ENCODE data around the gene KIAA0513. TPM values are rescaled to one million over a fixed set of nuclear protein-coding genes. Genes with fewer than 3 reads are reported as not detected.

The KIAA0513 gene
- total RNA-seq, 1 experiment from 2014 or later, result 8.7 TPM

DNA sequence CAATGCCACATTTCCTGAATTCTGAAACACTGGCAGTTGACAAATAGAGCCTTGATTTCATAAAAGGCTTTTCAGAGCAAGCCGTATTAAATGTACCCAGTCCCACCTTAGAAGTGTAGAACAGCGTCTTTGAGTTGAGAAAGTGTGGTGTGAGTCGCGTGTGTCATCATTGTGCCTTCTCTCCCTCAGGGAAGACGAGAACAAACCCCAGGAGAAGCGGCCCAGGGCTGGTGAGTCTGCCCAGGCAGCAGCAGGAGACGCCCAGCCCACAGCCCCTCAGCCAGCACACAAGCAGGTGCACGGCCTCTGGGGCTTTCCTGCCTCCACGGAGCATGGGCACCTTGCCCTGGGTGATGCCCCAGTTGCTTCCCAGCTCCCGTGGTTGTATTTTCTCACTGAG is 50.6 kb downstream of the KIAA0513 start:
- Histone ChIP-seq H3K27me3 (ENCODE audit: control insufficient read depth, insufficient read depth, low read length) (no peaks in the 10 kb centered on the region), H3K9me3 (ENCODE audit: control insufficient read depth, insufficient read depth, low read depth, low read length) (no peaks in the 10 kb centered on the region), H3K27ac (ENCODE audit: low read length) (no peak overlapping the region), H3K4me3 (ENCODE audit: low read depth in 2 of 2, low read length in 2 of 2) (no peak overlapping the region), H3K4me1 (ENCODE audit: control insufficient read depth, insufficient read depth, low read length) (no peaks in the 10 kb centered on the region), H3K36me3 (ENCODE audit: control insufficient read depth, insufficient read depth, low read length) (no peaks in the 10 kb centered on the region)
- DNase-seq (ENCODE audit: low read depth, low spot score), result no peak
- in situ Hi-C loops (cut with HindIII; ENCODE audit: low pct_unique_long_range_greater_than_20kb, low sequenced_read_pairs), result no loop called here
- CTCF ChIA-PET, result interaction anchor here (0.6 kb wide), 1 partner anchor 25 kb away, joined by 3 read pairs; no protein-coding TSS in a partner anchor
- TF ChIP-seq SIN3A (IDR thresholded peaks at IDR 0.05; ENCODE audit: borderline replicate concordance, insufficient read depth, low read depth, low read length) (no peak), POLR2AphosphoS5 (IDR thresholded peaks at IDR 0.05; ENCODE audit: low read depth, low read length) (no peak), TCF7L2 (IDR thresholded peaks at IDR 0.05; ENCODE audit: low read depth, low read length) (no peak)
- TF ChIP-seq, protein P1, sequence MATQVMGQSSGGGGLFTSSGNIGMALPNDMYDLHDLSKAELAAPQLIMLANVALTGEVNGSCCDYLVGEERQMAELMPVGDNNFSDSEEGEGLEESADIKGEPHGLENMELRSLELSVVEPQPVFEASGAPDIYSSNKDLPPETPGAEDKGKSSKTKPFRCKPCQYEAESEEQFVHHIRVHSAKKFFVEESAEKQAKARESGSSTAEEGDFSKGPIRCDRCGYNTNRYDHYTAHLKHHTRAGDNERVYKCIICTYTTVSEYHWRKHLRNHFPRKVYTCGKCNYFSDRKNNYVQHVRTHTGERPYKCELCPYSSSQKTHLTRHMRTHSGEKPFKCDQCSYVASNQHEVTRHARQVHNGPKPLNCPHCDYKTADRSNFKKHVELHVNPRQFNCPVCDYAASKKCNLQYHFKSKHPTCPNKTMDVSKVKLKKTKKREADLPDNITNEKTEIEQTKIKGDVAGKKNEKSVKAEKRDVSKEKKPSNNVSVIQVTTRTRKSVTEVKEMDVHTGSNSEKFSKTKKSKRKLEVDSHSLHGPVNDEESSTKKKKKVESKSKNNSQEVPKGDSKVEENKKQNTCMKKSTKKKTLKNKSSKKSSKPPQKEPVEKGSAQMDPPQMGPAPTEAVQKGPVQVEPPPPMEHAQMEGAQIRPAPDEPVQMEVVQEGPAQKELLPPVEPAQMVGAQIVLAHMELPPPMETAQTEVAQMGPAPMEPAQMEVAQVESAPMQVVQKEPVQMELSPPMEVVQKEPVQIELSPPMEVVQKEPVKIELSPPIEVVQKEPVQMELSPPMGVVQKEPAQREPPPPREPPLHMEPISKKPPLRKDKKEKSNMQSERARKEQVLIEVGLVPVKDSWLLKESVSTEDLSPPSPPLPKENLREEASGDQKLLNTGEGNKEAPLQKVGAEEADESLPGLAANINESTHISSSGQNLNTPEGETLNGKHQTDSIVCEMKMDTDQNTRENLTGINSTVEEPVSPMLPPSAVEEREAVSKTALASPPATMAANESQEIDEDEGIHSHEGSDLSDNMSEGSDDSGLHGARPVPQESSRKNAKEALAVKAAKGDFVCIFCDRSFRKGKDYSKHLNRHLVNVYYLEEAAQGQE (IDR thresholded peaks at IDR 0.05; ENCODE audit: insufficient read depth in 1 of 2, low read depth in 2 of 2, low read length in 1 of 2), result no peak
- TF ChIP-seq, protein P2, sequence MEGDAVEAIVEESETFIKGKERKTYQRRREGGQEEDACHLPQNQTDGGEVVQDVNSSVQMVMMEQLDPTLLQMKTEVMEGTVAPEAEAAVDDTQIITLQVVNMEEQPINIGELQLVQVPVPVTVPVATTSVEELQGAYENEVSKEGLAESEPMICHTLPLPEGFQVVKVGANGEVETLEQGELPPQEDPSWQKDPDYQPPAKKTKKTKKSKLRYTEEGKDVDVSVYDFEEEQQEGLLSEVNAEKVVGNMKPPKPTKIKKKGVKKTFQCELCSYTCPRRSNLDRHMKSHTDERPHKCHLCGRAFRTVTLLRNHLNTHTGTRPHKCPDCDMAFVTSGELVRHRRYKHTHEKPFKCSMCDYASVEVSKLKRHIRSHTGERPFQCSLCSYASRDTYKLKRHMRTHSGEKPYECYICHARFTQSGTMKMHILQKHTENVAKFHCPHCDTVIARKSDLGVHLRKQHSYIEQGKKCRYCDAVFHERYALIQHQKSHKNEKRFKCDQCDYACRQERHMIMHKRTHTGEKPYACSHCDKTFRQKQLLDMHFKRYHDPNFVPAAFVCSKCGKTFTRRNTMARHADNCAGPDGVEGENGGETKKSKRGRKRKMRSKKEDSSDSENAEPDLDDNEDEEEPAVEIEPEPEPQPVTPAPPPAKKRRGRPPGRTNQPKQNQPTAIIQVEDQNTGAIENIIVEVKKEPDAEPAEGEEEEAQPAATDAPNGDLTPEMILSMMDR (IDR thresholded peaks at IDR 0.05), result no peak
- no TSS peak for BruUV-seq (replicated peaks)
- POLR2A ChIA-PET, result no interaction called here
- intact Hi-C loops (cut with micrococcal nuclease; ENCODE audit: unreplicated experiment), result no loop called here
- no peak for ATAC-seq

DNA sequence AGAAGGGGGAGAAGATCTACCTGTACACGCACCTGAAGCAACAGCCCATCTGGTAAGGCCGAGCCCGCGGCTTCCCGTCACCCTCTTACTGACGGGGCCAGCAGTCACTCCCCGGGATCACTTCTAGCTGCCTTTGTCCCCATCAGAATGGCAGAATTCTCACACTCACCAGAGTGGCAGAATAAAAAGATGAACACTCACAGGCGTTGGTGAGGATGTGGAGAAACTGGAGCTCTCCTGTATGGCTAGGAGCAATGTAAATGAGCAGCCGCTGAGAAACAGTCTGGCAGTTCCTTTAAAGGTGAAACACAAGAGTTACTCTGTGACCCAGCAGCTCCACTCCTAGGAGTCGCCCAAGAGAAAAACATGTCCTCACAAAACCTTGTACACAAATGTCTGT is 51.4 kb downstream of the KIAA0513 start:
- Histone ChIP-seq H3K27ac (ENCODE audit: low read length) (no peak overlapping the region), H3K4me1 (ENCODE audit: control insufficient read depth, insufficient read depth, low read length) (no peaks in the 10 kb centered on the region), H3K36me3 (ENCODE audit: control insufficient read depth, insufficient read depth, low read length) (no peaks in the 10 kb centered on the region), H3K9me3 (ENCODE audit: control insufficient read depth, insufficient read depth, low read depth, low read length) (no peaks in the 10 kb centered on the region), H3K27me3 (ENCODE audit: control insufficient read depth, insufficient read depth, low read length) (no peaks in the 10 kb centered on the region), H3K4me3 (ENCODE audit: low read depth in 2 of 2, low read length in 2 of 2) (no peak overlapping the region)
- in situ Hi-C loops (cut with HindIII; ENCODE audit: low pct_unique_long_range_greater_than_20kb, low sequenced_read_pairs) (no loop called here), intact Hi-C loops (cut with micrococcal nuclease; ENCODE audit: unreplicated experiment) (no loop called here)
- no TSS peak for BruUV-seq (replicated peaks)
- ATAC-seq (no peak), DNase-seq (ENCODE audit: low read depth, low spot score) (no peak)
- POLR2A ChIA-PET, result no interaction called here
- CTCF ChIA-PET, result interaction anchor here (0.6 kb wide), 1 partner anchor 24 kb away, joined by 3 read pairs; no protein-coding TSS in a partner anchor
- TF ChIP-seq POLR2AphosphoS5 (IDR thresholded peaks at IDR 0.05; ENCODE audit: low read depth, low read length) (no peak), TCF7L2 (IDR thresholded peaks at IDR 0.05; ENCODE audit: low read depth, low read length) (no peak), SIN3A (IDR thresholded peaks at IDR 0.05; ENCODE audit: borderline replicate concordance, insufficient read depth, low read depth, low read length) (no peak)
- TF ChIP-seq, protein P1 (IDR thresholded peaks at IDR 0.05; ENCODE audit: insufficient read depth in 1 of 2, low read depth in 2 of 2, low read length in 1 of 2), result no peak
- TF ChIP-seq, protein P2 (IDR thresholded peaks at IDR 0.05), result no peak
